Lower lobe of right lung (tissue), 2 donors: Measurements from ENCODE around the gene PRCD. TPM values are rescaled to one million over a fixed set of nuclear protein-coding genes. Genes with fewer than 3 reads are reported as not detected.

Experiments
- ATAC-seq, 2 donors: fragments of 200-7000 bp; cut with Tn5 transposase; one replicate each; pipeline ENCODE4 v1.9.1; 2020 to 2022; ENCODE audit warnings: mild to moderate bottlenecking in 2 of 2, moderate library complexity in 2 of 2
- DNase-seq: peaks from one replicate; pipeline ENCODE4 v3.0.0-alpha.2; 2020
- H3K27ac ChIP-seq: fragments of 200-600 bp; one replicate; pipeline ENCODE4 v1.8.0; 2022
- H3K27me3 ChIP-seq: fragments of 200-600 bp; one replicate; pipeline ENCODE4 v1.8.0; 2022; ENCODE audit warnings: low read depth
- H3K36me3 ChIP-seq: fragments of 200-600 bp; one replicate; pipeline ENCODE4 v1.8.0; 2022; ENCODE audit warnings: mild to moderate bottlenecking
- H3K4me1 ChIP-seq: fragments of 200-600 bp; one replicate; pipeline ENCODE4 v1.8.0; 2022
- H3K4me3 ChIP-seq: fragments of 200-600 bp; one replicate; pipeline ENCODE4 v1.8.0; 2022; ENCODE audit warnings: mild to moderate bottlenecking
- H3K9me3 ChIP-seq: fragments of 200-600 bp; one replicate; pipeline ENCODE4 v1.8.0; 2022
- intact Hi-C: fragments of 100-400 bp; cut with DNase I; formaldehyde crosslinking; loops from one replicate; pipeline ENCODE4 v1.11.0; 2022
- total RNA-seq: library from RNA; stranded (reverse); fragmentation: NEBNext Ultra II Directional; extraction: Animal tissue kit (Norgen Biotek cat#: 25700); gene quantifications from one replicate; pipeline ENCODE4 v1.2.1, GENCODE V29; 2021
- TF ChIP-seq, protein P1 (sequence below): fragments of 200-600 bp; IDR thresholded peaks from one replicate; pipeline ENCODE4 v1.8.0; 2022; ENCODE audit warnings: antibody characterized with exemption, mild to moderate bottlenecking
- donor health status: DM: no; HTN: yes; CAD: no; lungs with severe emphysema.

PRCD gene
- total RNA-seq, 1 donor from 2014 or later = 8.2 TPM

- intact Hi-C loops = no loop called here
- DNase-seq = peak; percentile 88
- H3K4me3 ChIP-seq = peak overlapping the region; percentile 34
These were observed 46.8 kb upstream of the PRCD start for GRCh38 chr17:76492989-76493501.

GRCh38 chr17:76493505-76494167 is 46.2 kb upstream of the PRCD start:
- peak overlapping the region; percentile 90 for H3K27ac ChIP-seq
- intact Hi-C loops = no loop called here
- H3K4me1 ChIP-seq = peaks cover 79% of the 10 kb centered on the region
- TF ChIP-seq, protein P1, sequence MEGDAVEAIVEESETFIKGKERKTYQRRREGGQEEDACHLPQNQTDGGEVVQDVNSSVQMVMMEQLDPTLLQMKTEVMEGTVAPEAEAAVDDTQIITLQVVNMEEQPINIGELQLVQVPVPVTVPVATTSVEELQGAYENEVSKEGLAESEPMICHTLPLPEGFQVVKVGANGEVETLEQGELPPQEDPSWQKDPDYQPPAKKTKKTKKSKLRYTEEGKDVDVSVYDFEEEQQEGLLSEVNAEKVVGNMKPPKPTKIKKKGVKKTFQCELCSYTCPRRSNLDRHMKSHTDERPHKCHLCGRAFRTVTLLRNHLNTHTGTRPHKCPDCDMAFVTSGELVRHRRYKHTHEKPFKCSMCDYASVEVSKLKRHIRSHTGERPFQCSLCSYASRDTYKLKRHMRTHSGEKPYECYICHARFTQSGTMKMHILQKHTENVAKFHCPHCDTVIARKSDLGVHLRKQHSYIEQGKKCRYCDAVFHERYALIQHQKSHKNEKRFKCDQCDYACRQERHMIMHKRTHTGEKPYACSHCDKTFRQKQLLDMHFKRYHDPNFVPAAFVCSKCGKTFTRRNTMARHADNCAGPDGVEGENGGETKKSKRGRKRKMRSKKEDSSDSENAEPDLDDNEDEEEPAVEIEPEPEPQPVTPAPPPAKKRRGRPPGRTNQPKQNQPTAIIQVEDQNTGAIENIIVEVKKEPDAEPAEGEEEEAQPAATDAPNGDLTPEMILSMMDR = no peak
- H3K4me3 ChIP-seq = peak overlapping the region; percentile 34
- H3K27me3 ChIP-seq = no peaks in the 10 kb centered on the region
- no peaks in the 10 kb centered on the region for H3K9me3 ChIP-seq
- DNase-seq (no peak), ATAC-seq (no peak)
- no peaks in the 10 kb centered on the region for H3K36me3 ChIP-seq

More at GRCh38 chr17:76492989-76493501, 46.8 kb upstream of the PRCD start:
- TF ChIP-seq, protein P1 = no peak
- Histone ChIP-seq H3K4me1 (peaks cover 73% of the 10 kb centered on the region), H3K27ac (peak overlapping the region; percentile 90), H3K27me3 (no peaks in the 10 kb centered on the region), H3K36me3 (no peaks in the 10 kb centered on the region), H3K9me3 (no peaks in the 10 kb centered on the region)
- peak; percentile 76 to 81 for ATAC-seq

DNA sequence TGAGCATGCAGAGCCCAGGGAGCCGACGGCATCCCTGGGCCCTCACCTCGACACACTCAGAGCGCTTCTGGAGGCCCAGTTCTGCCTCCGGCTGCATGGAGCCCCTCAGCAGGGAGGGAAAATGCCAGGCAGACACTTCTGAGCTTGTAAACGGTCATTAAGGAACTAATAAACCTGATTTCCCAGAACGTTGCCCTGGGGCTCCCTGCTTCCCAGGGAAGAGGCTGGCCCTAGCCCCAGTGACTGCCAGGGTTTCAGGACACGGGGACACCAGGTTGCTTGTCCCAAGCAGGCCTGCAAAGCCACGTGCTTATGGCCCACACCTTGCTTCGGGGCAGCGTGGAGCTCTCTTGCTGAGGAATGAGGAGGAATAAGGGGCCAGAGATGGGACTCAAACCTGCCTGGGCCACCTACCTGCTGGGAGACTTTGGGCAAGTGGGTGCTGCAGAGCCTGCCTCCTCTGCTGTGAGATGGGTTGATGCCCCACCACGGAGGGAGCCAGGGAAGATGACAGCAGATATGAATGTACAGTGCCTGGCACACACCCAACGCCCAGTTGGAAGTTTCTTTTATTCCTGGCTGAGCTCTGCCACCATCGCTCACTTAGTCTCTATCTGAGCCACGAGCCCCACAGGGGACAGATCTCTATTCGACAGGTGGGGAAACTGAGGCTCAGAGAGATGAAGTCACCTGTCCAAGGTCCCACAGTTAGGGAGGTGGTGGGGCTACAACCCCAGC is 44.0 kb upstream of the PRCD start:
- ATAC-seq = no peak
- Histone ChIP-seq H3K9me3 (no peaks in the 10 kb centered on the region), H3K4me3 (no peak overlapping the region), H3K4me1 (peaks cover 87% of the 10 kb centered on the region), H3K27me3 (no peaks in the 10 kb centered on the region), H3K27ac (no peak overlapping the region), H3K36me3 (no peaks in the 10 kb centered on the region)
- TF ChIP-seq, protein P1 = no peak
- intact Hi-C loops = no loop called here
- no peak for DNase-seq

DNA sequence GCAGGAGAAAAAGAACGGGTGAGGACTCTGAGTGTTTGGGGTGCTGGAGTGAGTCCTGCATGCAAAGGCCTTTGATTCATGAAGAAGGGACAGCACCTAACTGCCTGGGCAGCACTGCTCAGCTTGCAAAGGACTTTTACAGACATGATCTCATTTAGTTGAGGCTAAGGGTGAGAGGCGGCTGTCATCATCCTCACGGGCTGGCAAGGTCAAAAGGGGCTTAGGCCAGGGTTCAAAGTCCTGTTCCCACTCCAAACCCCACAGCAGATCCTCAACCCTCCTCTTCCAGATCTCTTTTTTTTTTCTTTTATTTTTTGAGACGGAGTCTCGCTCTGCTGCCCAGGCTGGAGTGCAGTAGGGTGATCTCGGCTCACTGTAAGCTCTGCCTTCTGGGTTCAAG is 43.4 kb upstream of the PRCD start:
- Histone ChIP-seq H3K9me3 (no peaks in the 10 kb centered on the region), H3K27me3 (no peaks in the 10 kb centered on the region), H3K36me3 (no peaks in the 10 kb centered on the region), H3K4me1 (peaks cover 82% of the 10 kb centered on the region), H3K27ac (no peak overlapping the region), H3K4me3 (no peak overlapping the region)
- ATAC-seq = no peak
- DNase-seq = no peak
- TF ChIP-seq, protein P1 = no peak
- intact Hi-C loops = no loop called here

- Histone ChIP-seq H3K4me3 (peak overlapping the region; percentile 27), H3K27ac (peak overlapping the region; percentile 90), H3K27me3 (no peaks in the 10 kb centered on the region), H3K4me1 (peaks cover 80% of the 10 kb centered on the region), H3K9me3 (no peaks in the 10 kb centered on the region), H3K36me3 (no peaks in the 10 kb centered on the region)
- ATAC-seq (no peak), DNase-seq (no peak)
- intact Hi-C loops = no loop called here
- TF ChIP-seq, protein P1 = no peak
These were observed 42.2 kb upstream of the PRCD start for GRCh38 chr17:76497699-76497978.
